RCC 7860 (cell line): ENCODE data around the gene C2orf81.
"Not testable (repeated sequence)": the region's sequence is repeated elsewhere in the genome, so short reads cannot be mapped to it uniquely, and the experiment has no call there.

Experiments
- DNase-seq: peaks from one replicate; pipeline ENCODE4 v3.0.0-alpha.2; 2015; ENCODE audit warnings: low spot score
- FAIRE-seq: peaks from 2 replicates; lab custom pipeline; 2012; peaks lifted over from hg19 to GRCh38; lab: Jason Lieb, UNC

C2orf81 gene

DNA sequence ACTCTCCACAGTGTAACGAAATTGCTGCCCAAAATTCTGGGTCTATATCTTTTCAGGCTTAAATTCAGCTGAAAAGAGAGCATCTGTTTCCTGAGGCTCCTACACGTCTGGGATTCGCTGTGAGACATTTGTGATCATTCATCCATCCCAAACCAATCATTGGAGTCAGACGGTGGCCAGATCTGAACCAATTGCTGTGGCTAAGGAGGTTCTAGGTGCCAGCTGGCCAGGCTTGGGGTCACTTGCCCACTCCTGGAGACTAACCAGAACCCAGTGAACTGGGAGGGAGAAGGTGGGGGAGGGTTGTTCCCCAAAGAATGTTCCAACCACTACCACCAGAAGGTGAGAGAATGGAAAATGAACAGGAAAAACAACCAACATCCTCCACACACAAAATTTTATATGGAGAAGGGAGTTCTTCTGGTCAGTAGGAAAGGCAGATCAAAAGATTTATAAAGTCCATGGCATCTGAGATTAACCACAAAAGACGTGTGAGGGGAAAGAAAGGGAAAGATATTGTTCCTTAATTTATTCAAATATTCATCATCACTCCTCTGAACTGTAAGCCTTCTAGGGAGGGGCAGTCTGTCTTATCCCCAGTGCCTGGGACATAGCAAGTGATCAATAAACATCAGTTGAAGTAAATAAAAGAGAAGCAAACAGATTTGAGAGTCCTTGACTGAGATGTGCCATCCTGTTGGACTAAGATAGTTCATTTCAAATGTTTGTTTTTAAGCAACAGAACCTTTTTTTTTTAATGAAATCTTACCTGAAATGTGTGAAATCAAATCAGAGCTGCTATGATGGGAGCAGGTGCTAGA lies 23.3 kb upstream of the C2orf81 start:
- FAIRE-seq (no peak), DNase-seq (no peak)

- DNase-seq, FAIRE-seq: not testable (repeated sequence)
Observed at GRCh38 chr2:74442483-74443297, 21.3 kb upstream of the C2orf81 start.

GRCh38 chr2:74441690-74442482 lies 20.5 kb upstream of the C2orf81 start, which contains the start of gene RTKN:
TSS of gene RTKN (minus strand) at chr2:74441937. CDS start at chr2:74441816, 121 bp downstream.
- peak; percentile 89 for FAIRE-seq

DNA sequence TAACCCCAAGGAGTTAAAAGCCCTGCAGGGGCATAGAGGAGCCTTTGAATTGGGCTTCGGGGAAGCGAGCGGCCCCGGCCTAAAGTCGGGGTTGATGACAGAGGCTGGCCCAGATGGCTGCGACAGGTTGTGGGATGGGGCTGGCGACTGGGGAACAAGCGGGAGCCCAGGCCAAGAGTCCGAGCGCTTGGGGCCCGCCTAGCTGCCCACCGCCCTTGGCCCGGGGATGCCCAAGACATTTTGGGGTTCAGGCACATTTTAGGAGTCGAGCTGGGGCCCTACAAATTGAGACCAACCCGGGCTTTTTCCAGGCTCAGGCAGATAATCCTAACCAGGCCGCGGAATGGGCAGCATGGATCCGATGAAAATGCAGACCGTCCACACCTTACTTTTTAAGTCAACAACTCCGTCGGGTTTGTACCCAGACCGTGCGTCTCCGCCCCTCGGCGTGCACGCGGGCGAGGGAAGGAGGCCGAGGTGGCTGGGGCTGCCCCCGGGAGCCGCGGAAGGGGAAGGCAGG lies 19.8 kb upstream of the C2orf81 start:
- FAIRE-seq: no peak
- no peak for DNase-seq

More at GRCh38 chr2:74441690-74442482, 20.5 kb upstream of the C2orf81 start, which contains the start of gene RTKN:
- peak; percentile 84 for DNase-seq

GRCh38 chr2:74440378-74441169 lies 19.2 kb upstream of the C2orf81 start:
- FAIRE-seq: peak; percentile 53
- peak; percentile 76 for DNase-seq

- FAIRE-seq: no peak
- no peak for DNase-seq
Observed at GRCh38 chr2:74439803-74440377, 18.5 kb upstream of the C2orf81 start.

GRCh38 chr2:74439373-74439772 lies 18.0 kb upstream of the C2orf81 start:
- no peak for FAIRE-seq

DNA sequence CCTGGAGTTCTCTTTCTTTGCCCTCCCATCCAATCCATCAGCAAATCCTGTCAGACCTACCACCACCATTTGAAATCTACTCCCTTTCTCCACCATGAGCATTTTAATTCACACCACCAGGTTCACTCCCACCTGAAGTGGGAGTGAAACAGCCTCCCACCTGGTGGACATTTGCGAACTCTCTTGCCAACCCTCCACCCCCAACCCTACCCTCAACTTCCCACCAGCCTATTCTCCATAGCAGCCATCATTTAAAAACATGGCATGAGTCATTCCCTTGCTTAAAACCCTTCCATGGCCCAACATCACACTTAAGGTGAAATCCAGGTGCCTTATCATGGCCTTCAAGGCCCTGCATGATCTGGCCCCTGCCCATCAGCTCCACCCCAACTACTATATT lies 16.8 kb upstream of the C2orf81 start:
- DNase-seq (no peak), FAIRE-seq (no peak)

More at GRCh38 chr2:74439373-74439772, 18.0 kb upstream of the C2orf81 start:
- DNase-seq: no peak

DNA sequence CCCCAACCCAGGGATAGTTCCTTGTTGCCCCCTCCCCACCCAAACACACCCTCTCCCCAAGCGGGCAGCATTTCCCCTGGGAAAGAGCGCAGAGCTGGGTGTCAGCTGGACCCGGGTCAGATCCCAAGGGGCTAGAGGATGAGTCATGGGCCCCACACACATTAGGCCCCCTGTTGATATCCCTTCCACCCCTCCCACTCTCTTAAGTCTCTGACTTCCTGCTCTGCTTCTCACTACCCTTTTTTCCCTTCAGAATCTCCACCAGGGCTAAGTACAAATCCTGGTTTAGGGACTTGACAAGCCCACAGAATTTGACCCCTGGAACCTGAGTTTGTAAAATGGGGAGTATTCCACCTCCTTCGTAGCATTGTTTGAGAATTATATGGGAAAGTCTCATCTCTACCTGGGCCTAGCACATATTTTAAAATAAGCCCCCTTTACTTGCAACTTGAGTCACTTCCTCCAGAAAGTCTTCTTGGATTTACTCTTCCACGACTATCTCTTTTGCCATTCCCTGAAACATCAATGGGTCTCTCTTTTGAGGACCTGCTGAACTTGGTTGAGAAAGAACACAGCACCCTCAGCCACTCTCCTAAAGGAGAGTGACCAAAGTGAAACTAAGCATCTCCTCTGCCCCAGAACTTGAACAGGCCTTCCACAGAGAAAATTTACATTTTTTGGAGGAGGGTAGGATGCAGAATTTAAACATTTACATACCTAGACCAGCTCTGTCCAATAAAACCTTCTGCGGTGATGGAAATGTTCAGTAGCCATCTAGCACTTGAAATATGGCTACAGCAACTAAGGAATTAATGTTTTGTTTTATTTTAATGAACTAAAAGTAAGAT lies 15.7 kb upstream of the C2orf81 start:
- DNase-seq (no peak), FAIRE-seq (no peak)

DNA sequence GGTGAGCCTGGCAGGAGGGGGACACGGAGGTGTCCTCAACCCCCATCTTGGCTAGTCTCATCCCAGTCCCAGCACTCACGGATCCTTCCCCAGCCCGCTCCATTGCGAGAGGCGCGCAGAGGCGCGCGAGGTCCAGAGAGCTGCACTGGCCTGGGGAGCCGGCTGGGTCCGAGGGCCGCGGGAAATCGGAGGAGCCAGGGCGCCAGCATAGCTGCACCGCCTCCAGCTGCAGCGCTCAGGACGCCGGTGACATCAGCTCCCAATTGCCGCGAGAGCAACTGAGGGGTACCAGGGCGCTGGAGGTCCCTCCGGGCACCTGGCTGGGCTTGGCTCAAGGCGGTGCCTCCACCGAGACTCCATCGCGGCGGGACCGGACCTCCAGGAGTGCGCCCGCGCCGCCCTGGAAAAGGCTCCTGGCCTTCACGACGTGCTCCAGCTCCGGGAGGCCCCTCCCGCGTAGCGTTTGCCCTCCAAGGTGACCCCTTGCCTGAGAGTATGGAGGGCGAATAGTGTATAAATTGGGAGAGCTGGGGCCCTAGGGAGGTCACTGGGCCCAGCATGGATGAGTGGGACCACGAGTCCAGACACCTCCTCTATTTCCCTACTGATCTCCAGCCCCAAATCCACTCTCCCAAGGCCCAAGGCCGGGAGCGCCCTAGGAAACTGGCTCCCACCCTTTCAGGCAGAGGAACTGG lies 14.8 kb upstream of the C2orf81 start:
- DNase-seq (no peak), FAIRE-seq (no peak)

DNA sequence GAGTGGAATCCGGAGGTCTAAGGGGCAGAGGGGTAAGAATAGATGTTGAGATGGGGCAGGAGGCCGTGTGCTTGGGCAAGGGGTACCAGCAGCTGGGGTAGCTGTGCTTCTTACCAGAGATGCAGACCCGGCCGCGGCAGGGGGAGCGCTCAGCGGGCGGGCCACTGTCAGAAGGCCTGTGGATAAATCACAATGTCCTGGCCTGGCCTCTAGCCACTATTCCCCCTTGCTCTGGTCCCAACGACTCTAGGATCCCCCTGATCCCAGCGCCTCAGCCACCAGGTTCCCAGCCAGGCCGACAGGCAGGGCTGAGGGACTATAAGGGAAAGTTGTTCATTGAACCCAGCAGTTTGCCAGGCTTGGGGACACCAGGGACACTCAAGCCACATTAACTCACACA lies 9.1 kb upstream of the C2orf81 start:
- no peak for FAIRE-seq
- DNase-seq: no peak

DNA sequence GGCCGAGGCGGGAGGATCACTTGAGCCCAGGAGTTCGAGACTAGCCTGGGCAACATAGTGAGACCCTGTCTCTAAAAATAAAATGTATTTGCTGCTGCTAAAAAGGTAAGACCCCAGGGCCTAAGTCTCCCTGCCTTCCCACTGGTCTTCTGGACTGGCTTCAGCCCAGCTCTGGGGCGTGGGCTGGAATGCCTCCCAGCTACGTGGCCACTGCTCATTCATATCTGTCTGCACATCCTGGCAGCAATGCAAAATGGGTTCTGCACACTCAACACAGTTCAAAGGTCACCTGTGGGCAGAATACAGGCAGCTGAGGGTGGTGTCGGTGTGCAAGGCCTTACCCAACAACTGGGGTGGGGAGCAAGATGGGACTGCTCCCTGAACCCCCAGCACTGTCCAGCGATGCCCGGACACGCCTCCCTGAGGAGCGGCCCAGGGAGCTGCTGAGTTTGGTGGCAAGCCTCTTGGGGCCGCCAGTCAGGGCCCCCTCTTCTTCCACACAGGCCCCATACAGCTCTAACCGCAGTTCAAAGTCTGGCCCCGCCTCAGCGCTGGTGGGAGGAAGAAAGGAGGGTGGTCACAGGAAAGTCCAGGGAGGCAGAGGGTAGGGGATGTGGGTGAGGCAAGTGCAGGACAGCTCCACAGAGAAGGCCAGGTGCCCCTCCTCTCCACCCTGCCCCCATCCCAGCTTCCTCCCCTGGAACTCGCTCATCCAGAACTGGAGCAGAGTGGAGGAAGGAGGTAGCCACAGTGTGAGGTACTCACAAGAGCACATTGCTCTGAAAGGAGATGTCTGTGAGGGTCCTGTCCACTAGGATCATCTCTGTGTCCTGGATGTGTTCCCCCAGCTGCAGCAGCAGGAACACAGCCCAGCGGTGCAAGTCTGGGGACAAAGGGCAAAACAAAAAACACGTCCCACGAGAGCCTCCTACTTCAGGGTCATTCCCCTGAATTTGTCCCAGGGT lies 8.3 kb upstream of the C2orf81 start:
- no peak for DNase-seq
- no peak for FAIRE-seq

- FAIRE-seq: no peak
- no peak for DNase-seq
Observed at GRCh38 chr2:74428675-74429074, 7.3 kb upstream of the C2orf81 start.

GRCh38 chr2:74427551-74427950 lies 6.1 kb upstream of the C2orf81 start:
- no peak for FAIRE-seq
- no peak for DNase-seq

GRCh38 chr2:74426181-74426758 lies 4.9 kb upstream of the C2orf81 start:
- FAIRE-seq (no peak), DNase-seq (no peak)

GRCh38 chr2:74425523-74425922 lies 4.1 kb upstream of the C2orf81 start:
- FAIRE-seq: no peak
- peak; percentile 66 for DNase-seq

DNA sequence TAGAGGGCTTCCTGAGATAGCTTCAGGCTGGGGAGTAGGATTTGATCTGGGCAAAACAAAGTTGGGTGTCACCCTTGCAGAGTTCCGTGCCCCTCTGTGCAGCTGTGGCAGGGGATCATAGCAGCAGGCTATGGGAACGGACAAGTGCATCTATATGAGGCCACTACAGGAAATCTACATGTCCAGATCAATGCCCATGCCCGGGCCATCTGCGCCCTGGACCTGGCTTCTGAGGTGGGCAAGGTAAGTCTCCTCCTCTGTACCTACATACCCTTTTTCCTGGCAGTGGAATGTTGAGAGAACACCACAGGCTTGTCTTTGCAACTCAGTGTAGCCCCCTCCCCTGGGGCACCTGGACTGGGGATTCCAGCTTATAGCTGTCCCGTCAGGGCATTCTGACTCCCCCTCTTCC lies 3.6 kb upstream of the C2orf81 start:
- DNase-seq: no peak
- FAIRE-seq: no peak
